Measurements from ENCODE around the gene RBM47.

DNA sequence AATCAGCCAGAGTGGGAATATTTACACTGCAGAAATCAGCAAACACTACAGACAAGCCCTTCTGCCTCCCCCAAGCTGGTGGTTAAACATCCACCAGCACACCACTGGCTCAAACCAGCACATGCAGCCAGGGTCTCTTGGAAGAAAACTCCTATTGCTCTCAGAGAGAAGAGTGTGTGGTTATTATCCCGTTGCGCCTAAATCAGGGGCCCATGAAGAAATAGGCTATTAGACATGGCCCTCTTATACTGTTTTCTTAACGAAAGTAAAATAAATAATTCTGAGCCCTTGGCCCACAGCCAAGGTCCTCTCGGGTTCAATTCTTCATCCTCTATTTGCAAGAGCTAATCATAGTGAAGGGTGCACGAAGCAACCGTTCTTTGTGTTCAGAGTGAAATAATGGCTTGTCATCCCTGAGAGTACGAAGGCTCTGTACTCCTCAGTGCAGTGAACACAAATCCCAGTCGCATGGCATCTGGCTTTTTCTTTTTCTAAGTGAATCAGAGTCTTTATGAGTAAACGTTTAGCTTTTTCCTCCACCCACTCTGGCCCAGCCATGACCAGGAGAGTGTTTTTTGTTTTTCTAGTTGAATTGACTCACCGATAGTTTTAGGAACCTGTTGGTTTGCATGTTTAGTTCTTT, 33.4 kb upstream of the RBM47 start:
- TF ChIP-seq, protein P1, sequence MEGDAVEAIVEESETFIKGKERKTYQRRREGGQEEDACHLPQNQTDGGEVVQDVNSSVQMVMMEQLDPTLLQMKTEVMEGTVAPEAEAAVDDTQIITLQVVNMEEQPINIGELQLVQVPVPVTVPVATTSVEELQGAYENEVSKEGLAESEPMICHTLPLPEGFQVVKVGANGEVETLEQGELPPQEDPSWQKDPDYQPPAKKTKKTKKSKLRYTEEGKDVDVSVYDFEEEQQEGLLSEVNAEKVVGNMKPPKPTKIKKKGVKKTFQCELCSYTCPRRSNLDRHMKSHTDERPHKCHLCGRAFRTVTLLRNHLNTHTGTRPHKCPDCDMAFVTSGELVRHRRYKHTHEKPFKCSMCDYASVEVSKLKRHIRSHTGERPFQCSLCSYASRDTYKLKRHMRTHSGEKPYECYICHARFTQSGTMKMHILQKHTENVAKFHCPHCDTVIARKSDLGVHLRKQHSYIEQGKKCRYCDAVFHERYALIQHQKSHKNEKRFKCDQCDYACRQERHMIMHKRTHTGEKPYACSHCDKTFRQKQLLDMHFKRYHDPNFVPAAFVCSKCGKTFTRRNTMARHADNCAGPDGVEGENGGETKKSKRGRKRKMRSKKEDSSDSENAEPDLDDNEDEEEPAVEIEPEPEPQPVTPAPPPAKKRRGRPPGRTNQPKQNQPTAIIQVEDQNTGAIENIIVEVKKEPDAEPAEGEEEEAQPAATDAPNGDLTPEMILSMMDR (conservative IDR thresholded peaks at IDR 0.05; ENCODE audit: low read length), result no peak
- TF ChIP-seq EZH2phosphoT487 (IDR thresholded peaks at IDR 0.05; ENCODE audit: borderline replicate concordance), result no peak

Data from Loucy (cell line).